ENCODE data around the gene HES4.
"Not testable (repeated sequence)": the region's sequence is repeated elsewhere in the genome, so short reads cannot be mapped to it uniquely, and the experiment has no call there.

The HES4 gene

DNA sequence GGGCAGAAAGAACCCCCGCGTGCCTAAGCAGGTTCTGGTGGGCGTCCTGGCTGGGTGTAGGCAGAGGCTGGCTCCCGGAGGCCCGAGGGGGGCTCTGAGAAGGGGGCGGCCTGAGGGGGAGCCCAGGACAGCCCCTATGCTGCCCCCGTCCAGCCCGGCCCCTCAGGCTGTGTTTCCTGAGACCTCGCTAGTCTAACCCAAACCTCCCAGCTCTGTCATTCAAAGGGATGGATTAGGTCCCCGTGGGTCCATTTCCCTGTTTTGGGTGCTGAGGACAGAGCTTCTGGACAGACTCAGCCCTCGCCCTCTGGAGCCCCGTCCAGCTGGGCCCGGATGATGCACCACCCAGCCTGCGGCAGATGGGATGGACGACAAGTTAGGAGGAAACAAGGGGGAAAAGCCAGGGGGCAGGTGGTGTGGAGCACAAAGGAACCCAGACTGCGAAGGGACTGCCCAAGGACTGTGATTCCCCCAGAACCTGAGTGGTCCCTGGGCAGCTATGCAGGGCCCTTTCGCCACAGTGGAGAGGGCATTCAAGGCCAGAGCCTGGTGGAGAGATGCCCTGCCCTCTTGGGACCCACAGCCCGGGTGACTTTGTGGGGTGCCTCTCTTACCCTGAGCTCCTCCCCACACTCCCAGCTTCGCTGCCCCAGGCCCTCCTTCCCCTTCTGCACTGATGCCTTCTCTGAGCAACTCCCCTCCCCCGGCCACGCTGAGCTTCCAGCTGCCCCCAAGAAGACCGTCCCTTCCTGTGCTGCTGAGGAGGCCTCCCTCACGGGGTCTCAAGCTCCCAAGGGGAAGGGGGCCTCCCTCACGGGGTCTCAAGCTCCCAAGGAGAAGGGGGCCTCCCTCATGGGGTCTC lies 2.8 kb downstream of the HES4 start:
- DNase-seq: no peak

DNA sequence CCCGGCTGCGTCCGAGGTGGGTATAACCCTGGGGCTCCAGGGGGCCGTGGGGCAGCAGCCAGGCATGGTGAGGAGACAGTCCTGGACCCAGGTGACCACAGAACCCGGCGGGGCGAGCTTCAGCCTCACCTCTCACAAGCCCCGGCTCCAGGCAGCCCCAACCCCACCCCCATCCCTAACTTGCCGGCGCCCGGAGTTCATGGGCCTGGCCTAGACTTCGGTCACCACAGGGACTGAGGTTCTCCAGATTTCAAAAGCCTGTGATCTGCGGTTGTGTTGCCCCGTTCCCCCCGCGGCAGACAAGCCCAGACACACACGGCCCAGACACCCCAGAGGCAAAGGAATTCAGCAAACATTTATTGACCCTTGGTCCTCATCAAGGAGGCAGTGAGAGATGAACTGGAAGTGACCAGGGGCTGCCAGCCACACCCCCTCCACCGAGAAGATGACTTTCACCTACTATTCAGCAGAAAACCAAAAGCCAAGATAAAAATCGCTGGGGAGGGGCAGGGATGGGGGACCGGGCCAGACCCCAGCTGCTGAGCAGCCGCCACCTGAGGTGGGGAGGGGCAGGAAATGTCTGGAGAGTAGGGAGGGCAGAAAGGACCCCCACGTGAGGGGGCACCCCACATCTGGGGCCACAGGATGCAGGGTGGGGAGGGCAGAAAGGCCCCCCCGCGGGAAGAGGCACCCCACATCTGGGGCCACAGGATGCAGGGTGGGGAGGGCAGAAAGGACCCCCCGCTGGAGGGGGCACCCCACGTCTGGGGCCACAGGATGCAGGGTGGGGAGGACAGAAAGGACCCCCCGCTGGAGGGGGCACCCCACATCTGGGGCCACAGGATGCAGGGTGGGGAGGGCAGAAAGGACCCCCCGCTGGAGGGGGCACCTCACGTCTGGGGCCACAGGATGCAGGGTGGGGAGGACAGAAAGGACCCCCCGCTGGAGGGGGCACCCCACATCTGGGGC lies 3.9 kb downstream of the HES4 start:
- no peak for DNase-seq

DNA sequence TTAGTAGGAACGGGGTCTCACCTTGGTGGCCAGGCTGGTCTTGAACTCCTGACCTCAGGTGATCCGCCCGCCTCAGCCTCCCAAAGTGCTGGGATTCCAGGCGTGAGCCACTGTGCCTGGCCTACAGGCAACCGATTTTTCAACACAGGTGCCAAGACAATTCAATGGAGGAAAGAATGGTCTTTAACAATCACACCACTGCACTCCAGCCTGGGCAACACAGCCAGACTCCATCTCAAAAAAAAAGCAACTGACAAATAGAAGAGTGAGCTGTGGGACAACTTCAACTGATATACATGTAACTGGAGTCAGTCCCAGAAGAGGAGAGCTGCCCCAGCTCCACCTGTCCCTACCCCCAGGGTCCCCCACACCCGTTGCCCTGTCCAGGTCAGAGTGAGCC lies 5.4 kb downstream of the HES4 start:
- DNase-seq: not testable (repeated sequence)

DNA sequence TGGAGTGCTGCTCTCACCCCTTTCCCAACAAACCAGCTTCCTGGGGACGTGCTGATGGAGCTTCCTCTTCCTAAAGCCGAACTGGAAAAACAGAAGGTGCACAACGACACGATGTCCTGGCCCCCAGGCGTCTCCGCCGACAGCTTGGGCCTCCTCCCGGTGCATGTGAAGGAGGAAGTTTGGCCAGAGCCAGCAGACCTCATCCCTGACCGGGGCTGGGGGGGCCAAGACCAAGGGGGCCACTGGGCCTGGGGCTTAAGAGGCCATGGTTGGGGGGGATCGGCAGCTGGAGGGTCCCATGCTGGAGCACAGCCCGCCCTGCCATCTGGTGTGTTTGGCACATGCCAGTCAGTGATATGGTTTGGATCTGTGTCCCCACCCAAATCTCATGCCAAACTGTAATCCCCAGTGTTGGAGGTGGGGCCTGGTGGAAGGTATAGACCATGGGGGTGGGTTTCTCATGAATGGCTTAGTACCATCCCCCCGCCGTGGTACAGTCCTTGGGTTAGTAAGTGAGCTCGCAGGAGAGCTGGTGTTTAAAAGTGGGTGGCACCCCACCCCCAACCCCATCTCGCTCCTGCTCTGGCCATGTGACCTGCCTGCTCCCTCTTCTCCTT lies 6.4 kb downstream of the HES4 start:
- DNase-seq: no peak

DNA sequence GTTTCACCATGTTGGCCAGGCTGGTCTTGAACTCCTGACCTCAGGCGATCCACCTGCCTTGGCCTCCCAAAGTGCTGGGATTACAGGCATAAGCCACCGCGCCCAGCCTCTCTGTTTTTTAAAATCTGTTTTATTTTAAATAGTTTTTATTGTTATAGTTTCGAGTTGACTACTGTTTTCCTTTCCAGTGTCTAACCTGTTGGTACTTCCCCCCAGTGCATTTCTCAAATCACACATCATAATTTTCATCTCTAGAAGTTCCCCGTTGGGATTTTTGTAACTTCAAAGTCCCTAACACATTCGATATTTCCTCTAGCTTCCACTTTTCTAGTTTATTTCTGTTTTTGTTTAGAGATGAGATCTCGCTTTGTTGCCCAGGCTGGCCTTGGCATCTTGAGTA lies 7.5 kb downstream of the HES4 start:
- no peak for DNase-seq

DNA sequence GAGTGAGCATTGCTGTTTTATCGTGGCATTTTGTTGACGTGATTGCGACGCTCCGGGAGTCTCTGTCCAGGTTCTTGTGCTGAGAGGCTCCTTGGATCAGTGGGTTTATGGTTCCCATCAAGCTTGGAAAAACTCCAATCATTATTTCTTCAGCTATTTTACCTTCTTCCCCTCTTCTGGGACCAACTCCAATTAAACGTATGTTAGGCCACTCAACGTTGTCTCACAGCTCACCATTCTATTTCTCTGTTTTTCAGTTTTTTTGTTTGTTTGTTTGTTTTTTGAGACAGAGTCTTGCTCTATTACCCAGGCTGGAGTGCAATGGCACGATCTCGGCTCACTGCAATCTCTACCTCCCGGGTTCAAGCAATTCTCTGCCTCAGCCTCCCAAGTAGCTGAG lies 8.0 kb downstream of the HES4 start:
- DNase-seq: no peak

DNA sequence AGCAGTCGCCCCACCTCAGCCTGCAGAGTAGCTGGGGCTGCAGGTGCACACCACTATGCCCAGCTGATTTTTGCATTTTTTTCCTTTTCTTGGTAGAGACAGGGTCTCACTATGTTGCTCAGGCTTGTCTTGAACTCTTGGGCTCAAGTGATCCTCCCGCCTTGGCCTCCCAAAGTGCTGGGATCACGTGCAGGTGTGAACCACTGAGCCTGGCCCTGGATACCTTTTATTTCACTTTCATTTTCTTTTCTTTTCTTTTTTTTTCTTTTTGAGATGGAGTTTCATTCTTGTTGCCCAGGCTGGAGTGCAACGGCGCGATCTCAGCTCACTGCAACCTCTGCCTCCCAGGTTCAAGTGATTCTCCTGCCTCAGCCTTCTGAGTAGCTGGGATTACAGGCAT lies 8.6 kb downstream of the HES4 start:
- not testable (repeated sequence) for DNase-seq

DNA sequence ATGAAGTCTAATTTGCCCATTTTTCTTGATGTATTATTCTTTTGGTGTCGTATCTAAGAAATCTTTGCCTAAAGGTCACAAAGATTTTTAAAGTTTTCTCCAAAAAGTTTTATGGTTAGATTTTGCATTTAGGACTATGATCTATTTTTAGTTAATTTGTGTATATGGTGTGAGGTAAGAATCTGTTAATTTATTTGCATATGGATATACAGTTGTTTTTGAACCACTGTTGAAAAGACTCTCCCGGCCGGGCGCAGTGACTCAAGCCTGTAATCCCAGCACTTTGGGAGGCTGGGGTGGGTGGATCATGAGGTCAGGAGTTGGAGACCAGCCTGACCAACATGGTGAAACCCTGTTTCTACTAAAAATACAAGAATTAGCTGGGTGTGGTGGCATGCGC lies 11.8 kb downstream of the HES4 start:
- not testable (repeated sequence) for DNase-seq

DNA sequence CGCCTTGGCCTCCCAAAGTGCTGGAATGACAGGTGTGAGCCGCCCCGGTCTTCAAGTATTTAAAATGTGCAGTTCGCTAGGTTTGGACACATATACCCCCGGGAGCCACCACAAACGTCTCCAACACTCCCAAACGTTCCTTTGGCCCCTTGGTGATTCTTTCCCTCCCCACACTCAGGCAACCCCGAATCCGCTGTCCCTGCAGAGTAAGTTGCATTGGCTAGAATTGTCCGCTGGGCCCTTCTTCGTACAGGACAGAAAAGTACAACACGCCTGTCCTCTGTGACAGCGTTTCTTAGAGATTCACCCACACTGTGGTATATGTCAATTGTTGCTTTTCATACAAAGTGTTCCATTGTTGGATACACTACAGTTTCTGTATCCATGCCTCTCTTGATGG lies 14.8 kb downstream of the HES4 start:
- no peak for DNase-seq

DNA sequence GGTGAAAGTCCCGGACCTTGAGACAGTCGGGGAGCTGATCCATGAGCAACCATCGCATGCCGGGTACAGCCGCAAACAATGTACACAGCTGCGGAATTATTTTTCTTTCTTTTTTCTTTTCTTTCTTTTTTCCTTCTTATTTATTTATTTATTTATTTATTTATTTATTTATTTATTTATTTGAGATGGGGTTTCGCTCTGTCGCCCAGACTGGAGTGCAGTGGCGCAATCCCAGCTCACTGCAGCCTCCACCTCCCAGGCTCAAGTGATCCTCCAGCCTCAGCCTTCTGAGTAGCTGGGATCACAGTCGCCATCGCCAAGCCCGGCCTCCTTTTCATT lies 15.5 kb downstream of the HES4 start:
- no peak for DNase-seq

DNA sequence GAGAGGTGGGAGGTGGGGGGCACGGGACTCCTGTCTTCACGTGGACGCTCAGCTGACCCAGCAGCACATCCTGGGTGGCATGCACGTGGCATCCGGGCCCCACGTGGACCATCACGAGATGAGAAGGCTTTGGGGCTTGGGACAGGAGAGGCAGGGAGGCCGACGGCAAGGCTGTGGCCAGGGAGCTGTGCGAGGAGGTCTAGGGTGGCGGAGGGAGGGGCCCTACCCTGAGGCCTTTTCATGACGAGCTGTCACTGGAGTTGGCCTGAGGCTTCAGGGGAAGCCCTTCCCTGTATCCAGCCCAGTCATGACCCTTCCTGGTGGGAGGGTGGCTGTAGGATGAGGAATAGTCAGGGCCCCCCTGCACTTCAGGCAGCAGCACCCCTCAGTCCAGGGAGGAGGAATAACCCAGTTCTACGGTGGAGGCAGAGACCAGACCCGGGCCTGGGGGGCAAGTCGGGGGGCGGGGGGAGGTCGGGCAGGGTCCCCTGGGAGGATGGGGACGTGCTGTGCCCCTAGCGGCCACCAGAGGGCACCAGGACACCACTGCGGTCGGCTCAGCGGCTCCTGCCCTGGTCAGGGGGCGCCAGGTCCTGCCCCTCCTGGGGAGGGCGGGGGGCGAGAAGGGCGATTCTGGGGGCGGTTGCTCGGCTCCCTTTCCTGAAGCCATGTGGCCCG lies 16.0 kb downstream of the HES4 start:
- DNase-seq: no peak

DNA sequence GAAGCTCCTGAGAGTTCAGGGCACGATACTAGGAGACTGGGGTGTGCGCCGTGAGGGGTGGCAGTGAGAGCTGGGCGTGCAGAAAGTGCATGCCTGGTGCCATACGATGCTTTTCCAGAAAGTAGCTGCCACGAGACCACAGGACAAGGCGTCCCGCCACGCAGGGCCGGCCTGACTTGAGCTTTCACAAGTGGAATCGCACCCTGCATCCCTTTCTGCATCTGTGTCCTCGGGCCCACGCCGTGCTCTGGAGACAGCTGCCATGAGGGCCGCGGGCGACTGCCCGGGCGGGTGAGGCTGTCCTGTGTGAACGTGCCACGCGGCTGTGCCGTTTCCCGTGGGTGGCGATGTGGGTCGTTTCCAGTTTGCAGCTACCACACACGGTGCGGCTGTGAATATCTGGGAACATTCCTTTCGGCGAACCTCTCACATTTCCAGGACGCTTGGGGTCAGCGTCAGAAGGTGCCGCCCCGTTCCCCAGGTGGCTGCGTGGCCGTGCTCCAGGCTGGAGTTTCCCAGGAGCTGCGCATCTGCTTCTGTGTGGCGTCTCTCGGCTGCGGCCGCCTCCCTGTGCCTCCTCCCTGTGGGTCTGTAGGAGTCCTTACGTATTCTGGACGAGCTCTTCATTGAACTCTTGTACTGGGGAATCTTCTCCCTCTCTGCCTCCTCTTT lies 17.0 kb downstream of the HES4 start:
- DNase-seq: no peak

DNA sequence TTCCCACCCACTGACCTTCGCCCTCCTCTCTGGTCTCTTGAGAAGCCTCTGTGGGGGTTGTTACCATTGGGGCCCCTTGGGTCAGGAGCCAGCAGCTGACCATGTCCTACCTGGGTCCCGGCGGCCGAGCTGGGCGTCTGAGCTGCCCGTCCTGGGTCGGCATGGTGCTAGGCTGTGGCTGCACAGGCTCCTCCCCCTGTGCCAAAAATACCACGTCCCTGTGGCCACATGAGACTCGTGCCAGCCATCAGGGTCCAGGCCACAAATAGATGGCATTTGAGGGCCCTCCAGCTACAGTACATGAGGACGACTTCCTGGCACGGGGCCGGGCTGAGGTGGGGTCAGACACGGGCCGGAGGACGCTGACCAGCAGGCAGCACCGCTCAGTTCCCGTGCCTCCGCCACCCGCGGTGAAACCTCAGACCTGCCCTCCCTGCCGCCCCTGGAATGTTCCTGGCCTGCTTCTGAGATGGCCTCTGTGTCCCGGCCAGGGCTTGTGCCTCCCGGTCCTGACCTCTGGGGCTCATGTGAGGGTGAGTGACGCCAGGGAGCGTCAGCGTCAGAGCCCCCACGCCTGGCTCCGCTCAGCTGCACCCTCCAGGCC lies 17.8 kb downstream of the HES4 start, which contains the start of gene PERM1:
PERM1 (minus strand) TSS at position 139 of the 604 bp plus-strand sequence. CDS start 1,064 bp downstream, outside the sequence.
- no peak for DNase-seq

DNA sequence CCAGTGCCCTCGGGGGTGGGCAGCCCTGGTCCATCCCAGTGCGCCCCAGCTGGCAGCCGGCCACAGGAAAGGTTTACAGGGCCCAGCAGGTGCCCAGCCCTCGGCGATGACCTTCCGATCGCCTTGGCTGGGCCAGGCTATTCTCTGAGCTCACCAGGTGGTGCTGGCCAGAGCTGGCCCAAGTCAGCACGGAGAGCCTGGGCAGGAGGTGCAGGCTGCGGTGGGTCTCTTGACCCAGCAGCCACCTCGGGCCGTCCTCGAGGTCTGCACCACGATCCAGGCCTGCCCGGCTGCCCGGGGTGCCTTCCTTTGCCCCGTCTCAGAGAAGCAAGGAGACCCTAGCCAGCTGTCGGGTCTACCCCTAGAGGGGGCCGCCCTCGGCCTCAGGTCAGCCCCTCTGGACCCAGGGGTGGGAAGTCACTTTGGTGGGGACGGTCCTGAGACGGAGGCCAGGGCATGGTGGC lies 18.4 kb downstream of the HES4 start:
- DNase-seq: no peak

DNA sequence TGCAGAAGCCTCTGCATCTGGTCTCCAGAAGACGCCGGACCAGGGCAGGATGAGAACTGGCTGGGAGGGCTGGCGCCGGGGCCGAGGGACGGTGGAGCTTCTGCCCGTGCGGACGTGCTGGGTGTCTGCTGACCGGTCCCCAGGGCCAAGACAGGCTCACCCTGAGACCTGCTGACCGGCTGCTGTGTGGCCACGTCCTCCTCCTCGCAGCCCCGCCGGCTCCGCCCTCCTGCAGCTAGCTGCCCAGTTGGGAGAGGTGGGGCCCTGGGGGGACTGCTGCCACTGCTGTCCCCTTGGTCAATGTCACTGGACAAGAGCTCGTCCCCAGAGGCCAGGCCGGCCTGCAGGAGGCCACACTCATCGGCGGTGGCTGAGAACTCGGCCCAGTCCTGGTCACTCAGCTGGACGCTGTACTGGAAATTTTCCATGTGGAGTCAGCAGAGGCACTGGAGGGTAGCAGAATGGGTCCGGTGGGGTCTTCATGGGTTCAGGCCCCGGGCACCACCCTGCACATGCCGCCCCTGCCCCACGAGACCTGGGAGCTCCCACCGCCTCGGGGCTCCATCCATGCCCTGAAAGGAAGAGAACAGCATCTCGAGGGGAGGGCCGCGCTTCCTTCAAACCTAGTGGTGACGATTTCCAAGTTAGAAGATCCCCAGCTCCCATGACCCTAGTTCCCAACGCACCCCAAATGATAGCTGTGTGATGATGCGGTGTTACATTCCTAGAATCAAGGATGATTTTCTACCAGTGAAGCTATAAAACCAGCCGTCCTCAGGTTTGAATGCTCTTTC lies 19.1 kb downstream of the HES4 start:
- DNase-seq: no peak

DNA sequence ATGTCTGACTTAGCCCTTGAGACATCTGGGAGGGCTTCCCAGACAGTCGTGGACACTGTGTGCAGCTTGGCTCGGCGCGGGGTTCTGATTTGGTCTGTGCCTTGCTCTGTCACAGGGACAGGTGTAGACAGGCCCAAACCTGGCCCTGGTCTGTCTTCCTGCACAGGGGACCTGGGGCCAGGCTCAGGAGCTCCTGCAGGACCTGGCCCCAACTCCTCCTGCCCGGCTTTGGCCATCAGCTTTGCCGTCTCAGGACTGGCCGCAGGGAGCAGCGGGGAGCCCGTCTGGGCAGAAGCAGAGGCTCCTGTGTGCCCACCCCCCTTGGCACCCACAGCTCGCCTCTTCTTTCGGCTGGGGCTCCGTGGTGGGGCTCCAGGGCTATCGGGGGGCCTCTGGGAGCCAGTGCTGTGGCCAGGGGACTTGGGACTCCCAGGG lies 19.7 kb downstream of the HES4 start:
- no peak for DNase-seq

DNA sequence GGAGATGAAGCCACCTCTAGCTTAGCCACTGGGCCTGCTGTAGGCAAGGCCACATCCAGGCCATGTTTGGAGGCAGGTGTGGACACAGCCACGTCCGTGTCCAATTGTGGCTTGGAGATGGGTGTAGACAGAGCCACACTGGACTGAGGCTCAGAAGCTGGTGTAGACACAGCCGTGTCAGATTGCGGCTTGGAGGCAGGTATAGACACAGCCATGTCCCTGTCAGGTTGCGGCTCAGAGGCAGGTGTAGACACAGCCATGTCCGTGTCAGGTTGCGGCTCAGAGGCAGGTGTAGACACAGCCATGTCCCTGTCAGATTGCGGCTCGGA lies 20.2 kb downstream of the HES4 start:
- no peak for DNase-seq

DNA sequence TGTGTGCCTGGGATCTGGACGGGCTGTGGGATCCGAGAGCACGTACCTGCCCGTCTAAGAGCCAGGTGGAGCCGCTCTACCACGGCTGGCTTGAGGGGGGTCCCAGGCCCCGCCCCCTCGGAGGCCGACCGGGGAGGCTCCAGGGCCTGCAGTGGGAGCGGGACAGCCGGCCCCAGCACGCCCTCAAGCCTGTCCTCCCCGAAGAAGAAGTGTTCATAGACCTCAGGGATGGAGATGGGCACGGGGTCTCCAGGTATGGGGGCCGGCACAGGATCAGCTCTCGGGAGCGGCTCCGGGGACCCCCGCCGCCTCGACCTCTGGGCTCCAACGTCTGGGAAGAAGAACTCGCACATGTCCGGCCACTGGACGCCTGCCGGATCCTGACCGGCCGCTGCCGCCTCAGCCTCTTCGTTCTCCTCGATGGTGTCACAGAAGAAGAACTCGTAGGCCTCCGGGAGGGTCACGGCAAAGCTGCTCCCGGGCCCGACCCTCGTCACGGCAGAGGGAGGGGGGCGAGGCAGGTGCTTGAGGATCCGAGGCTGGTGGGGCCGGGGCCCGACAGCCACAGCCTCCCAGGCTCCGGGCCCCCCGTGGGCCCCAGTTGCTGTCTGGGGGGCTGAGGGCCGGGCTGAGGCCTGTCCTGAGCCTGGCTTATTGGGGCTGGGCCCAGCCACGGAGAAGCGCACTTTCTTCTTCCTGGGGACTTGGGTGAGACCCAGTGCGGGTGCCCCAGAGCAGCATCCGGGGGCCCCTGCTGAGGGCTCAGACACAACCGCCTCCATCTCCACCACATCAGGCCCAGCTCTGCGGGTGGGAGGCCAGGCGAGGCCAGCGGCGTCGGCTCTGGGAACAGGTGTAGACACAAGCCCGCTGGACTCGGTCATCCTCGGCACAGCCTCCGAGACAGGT lies 20.8 kb downstream of the HES4 start:
- no peak for DNase-seq

DNA sequence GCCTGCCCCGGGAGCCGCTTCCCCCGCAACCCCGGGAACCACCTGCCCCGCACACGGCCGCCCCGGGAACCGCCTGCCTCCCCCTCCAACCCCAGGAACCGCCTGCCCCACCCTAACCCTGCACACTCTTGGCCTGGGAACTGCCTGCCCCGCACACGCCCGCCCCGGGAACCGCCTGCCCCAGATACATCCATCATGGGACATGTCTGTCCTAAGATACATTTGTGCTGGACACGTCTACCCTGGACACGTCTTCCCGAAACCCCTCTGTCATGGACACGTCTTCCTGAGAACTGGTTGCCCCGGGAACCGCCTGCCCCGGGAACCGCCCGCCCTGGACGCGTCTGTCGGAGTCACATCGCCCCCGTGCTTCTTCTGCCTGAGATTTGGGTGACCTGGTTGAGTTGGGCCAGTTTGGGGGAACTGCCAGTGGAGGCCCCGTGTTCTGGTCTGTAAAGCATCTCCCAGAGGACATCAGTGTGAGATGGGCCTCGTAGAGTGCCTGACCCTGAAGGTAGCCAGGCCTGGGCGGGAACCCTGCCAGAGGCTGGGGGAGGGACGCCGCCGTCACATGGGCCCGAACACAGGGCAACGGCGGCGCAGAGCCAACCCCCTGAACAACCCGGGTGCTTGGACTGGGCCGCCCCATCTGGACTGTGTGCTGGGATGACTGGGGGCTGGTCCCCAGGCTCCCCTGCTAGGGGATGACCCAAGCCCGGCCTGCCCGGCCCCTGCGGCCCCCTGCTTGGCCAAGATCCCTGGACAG lies 21.6 kb downstream of the HES4 start:
- no peak for DNase-seq
